Skeletal muscle satellite cell (primary cell): ENCODE results near the gene IRF2BP2.

ENCODE experiments used
- H3K27me3 ChIP-seq: 2 replicates; pipeline ENCODE4 v1.7.0; 2013; ENCODE audit warnings: low read length; ENCODE audit not compliant: control insufficient read depth, insufficient read depth
- H3K36me3 ChIP-seq: 2 replicates; pipeline ENCODE4 v1.7.0; 2013; ENCODE audit warnings: mild to moderate bottlenecking, control low read depth, low read length; ENCODE audit not compliant: insufficient read depth
- H3K4me1 ChIP-seq: 2 replicates; pipeline ENCODE4 v1.7.0; 2013; ENCODE audit warnings: low read length; ENCODE audit not compliant: control insufficient read depth, insufficient read depth
- H3K4me2 ChIP-seq: 2 replicates; pipeline ENCODE4 v1.7.0; 2013; ENCODE audit warnings: mild to moderate bottlenecking, low read length
- H3K4me3 ChIP-seq: 2 replicates; pipeline ENCODE4 v1.7.0; 2013; ENCODE audit warnings: low read length
- H3K9ac ChIP-seq: 2 replicates; pipeline ENCODE4 v1.7.0; 2013; ENCODE audit warnings: mild to moderate bottlenecking, low read depth, low read length, moderate library complexity
- H3K9me3 ChIP-seq: replicated peaks from 2 replicates; pipeline ENCODE4 v1.7.0; 2013; ENCODE audit warnings: mild to moderate bottlenecking, control low read depth, low read length

Gene IRF2BP2

GRCh38 chr1:234593771-234594504 is 16.0 kb downstream of the IRF2BP2 start:
- peaks cover 5% of the 10 kb centered on the region for H3K4me1 ChIP-seq
- no peak overlapping the region for H3K4me2 ChIP-seq
- no peak overlapping the region for H3K4me3 ChIP-seq
- H3K9ac ChIP-seq = no peak overlapping the region
- H3K27me3 ChIP-seq = no peaks in the 10 kb centered on the region
- no peaks in the 10 kb centered on the region for H3K36me3 ChIP-seq
- H3K9me3 ChIP-seq = no peaks in the 10 kb centered on the region

- Histone ChIP-seq H3K4me1 (no peaks in the 10 kb centered on the region), H3K4me2 (no peak overlapping the region), H3K9me3 (no peaks in the 10 kb centered on the region), H3K9ac (no peak overlapping the region), H3K36me3 (no peaks in the 10 kb centered on the region), H3K27me3 (no peaks in the 10 kb centered on the region), H3K4me3 (no peak overlapping the region)
Observed at GRCh38 chr1:234593109-234593508, 16.9 kb downstream of the IRF2BP2 start.

DNA sequence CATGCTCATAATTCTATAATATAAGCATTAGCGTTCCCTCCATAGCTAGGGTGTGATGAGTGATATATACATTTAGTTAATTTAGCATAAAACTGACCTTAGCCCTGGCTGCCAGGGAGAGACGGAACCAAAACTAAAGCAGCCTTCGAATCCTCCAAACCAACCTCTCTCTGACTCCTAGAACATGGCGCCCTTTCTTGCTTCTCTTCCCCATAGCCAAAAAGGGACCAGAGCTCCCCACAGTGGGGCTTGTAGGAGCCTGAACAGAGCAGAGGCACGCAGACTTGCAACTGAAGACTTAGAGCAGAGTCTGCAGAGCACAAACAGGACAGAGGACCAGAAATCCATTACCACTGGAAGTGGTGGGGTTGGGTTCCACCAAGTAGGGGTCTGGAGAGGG is 17.7 kb downstream of the IRF2BP2 start:
- Histone ChIP-seq H3K4me2 (no peak overlapping the region), H3K9me3 (no peaks in the 10 kb centered on the region), H3K9ac (no peak overlapping the region), H3K4me1 (no peaks in the 10 kb centered on the region), H3K36me3 (no peaks in the 10 kb centered on the region), H3K27me3 (no peaks in the 10 kb centered on the region), H3K4me3 (no peak overlapping the region)

DNA sequence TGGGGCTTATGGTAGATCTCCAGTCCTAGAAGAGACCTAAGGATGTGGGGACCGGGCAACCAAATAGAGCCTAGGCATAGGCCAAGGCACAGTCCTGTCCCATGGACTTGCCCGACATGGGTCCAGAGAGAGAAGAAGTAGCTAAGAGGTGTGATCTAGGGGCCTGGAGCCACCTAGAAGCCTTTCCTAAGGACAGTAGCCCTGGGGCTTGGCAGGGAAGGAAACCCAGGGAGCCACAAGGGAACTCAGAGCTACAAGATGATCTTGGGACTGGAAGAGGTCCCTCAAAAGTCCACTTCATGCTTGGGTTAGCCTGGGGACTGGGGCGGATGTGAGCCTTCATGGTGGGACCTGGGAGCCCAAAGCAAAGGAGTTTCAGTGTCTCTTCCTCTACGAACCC is 18.8 kb downstream of the IRF2BP2 start:
- no peaks in the 10 kb centered on the region for H3K36me3 ChIP-seq
- H3K4me2 ChIP-seq = no peak overlapping the region
- no peaks in the 10 kb centered on the region for H3K27me3 ChIP-seq
- H3K4me1 ChIP-seq = peaks cover 2% of the 10 kb centered on the region
- no peak overlapping the region for H3K4me3 ChIP-seq
- no peak overlapping the region for H3K9ac ChIP-seq
- H3K9me3 ChIP-seq = no peaks in the 10 kb centered on the region

DNA sequence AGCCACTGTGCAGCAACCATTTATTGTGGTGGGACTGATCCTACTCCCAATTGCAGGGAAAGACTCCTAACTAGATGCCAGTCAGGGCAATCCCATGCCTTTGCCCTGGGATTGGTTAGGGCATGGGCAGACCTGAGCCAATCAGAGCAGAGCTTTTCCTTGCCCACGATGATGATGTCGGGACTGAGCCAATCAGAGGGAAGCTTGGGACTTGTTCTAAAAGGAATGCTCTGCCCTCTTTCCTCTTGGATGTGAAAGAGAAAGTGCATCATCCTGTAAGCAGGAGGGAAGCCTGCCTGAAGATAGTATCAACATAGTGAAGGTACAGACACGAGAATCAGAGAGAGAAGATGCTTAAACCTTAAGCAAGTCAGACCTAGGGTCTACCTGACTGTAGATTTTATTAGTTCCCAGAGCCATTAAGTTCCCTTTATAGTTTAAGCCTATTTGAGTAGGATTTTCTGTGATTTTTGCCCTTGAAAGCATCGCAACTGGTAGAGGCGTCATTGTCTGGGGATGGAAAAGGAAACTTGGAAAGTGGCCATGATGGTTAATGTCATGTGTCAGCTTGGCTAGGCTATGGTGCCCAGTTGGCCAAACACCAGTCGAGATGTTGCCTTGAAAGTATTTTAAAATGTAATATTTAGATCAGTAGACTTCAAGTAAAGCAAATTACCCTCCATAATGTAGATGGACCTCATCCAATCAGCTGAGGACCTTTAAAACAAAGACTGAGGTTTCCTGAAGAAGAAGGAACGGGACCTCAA is 19.9 kb downstream of the IRF2BP2 start:
- no peak overlapping the region for H3K4me3 ChIP-seq
- no peaks in the 10 kb centered on the region for H3K9me3 ChIP-seq
- no peaks in the 10 kb centered on the region for H3K27me3 ChIP-seq
- peaks cover 13% of the 10 kb centered on the region for H3K4me1 ChIP-seq
- H3K4me2 ChIP-seq = no peak overlapping the region
- H3K36me3 ChIP-seq = no peaks in the 10 kb centered on the region
- H3K9ac ChIP-seq = no peak overlapping the region

DNA sequence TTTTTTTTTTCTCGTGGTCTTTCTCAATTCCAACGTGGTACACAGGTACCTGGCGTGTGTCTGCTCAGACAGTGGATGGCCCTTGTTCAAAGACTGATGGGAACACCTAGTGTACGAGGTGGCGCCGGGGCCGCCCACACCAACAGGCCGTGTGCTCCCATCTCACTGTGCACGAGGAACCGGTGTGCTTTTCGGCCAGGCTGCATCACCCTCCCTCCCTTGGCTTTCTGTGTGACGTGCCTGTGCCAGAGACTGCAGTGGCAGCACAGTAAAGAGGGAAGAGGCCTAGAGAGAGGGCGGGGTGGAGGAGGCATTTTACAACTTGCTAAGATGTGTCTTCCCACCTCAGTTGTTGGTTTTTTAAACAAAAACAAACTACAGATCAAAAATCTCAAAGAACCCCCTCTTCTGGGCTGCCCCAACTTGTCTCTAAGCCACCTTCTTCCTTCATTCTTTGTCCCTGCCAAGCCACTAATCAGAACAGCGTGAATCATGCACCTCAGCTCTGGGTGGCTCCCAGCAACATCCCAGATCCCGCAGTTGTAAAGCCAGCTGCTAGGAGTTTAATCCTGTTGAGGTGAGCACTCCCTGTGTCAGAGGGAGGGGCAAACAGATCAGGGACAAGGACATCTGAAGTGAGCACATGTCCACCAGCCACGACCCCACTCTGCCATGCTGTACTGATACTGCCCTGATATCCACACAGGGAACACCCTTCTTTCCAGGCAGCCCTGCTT is 20.7 kb downstream of the IRF2BP2 start:
- H3K36me3 ChIP-seq = no peaks in the 10 kb centered on the region
- no peak overlapping the region for H3K4me2 ChIP-seq
- H3K9me3 ChIP-seq = no peaks in the 10 kb centered on the region
- no peaks in the 10 kb centered on the region for H3K27me3 ChIP-seq
- peaks cover 16% of the 10 kb centered on the region for H3K4me1 ChIP-seq
- no peak overlapping the region for H3K9ac ChIP-seq
- H3K4me3 ChIP-seq = no peak overlapping the region

DNA sequence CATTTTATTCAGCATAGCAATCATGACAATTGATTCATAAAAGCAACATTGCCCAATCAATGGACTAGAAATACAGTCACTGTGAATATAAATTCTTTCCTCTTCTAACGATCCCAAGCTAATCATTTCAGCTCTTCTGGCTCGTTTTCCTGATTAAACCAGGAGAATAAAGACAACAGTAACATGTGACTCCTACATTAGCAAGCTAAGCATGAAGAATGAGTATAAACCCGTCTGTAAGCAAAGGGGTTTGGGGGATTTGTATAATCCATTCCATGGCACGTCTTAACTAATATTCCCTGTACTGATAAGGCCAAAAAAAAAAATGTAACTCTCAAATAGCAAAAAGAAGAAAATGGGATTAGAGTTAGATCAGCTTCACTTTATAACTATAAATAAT is 21.6 kb downstream of the IRF2BP2 start:
- Histone ChIP-seq H3K4me3 (no peak overlapping the region), H3K9me3 (no peaks in the 10 kb centered on the region), H3K36me3 (no peaks in the 10 kb centered on the region), H3K27me3 (no peaks in the 10 kb centered on the region), H3K4me2 (no peak overlapping the region), H3K9ac (no peak overlapping the region), H3K4me1 (peaks cover 16% of the 10 kb centered on the region)

- Histone ChIP-seq H3K36me3 (no peaks in the 10 kb centered on the region), H3K4me2 (no peak overlapping the region), H3K4me3 (no peak overlapping the region), H3K9me3 (no peaks in the 10 kb centered on the region), H3K27me3 (no peaks in the 10 kb centered on the region), H3K4me1 (peaks cover 16% of the 10 kb centered on the region), H3K9ac (no peak overlapping the region)
Observed at GRCh38 chr1:234586892-234587485, 23.0 kb downstream of the IRF2BP2 start.

DNA sequence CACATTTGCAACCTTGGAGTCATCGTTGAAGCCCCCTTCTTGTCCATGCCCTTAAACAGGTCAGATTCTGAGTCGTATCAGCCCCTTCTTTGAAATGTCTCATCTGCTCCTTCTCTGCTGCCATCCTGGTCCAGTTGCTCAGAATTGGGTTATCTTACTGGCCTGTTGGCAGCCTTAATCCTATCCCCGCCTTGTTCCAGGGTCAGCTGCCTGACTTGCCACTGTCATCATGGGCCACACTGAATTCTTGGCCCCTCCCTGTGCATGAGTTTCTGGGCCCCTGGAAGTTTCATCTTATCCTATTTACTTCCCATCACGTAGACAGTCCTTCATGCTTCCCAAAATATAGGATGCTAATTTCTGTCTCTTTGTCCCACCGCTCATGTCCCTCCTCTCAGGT is 23.7 kb downstream of the IRF2BP2 start:
- peaks cover 16% of the 10 kb centered on the region for H3K4me1 ChIP-seq
- H3K4me2 ChIP-seq = peak overlapping the region; percentile 5
- no peaks in the 10 kb centered on the region for H3K27me3 ChIP-seq
- no peaks in the 10 kb centered on the region for H3K36me3 ChIP-seq
- H3K9ac ChIP-seq = no peak overlapping the region
- no peaks in the 10 kb centered on the region for H3K9me3 ChIP-seq
- no peak overlapping the region for H3K4me3 ChIP-seq

DNA sequence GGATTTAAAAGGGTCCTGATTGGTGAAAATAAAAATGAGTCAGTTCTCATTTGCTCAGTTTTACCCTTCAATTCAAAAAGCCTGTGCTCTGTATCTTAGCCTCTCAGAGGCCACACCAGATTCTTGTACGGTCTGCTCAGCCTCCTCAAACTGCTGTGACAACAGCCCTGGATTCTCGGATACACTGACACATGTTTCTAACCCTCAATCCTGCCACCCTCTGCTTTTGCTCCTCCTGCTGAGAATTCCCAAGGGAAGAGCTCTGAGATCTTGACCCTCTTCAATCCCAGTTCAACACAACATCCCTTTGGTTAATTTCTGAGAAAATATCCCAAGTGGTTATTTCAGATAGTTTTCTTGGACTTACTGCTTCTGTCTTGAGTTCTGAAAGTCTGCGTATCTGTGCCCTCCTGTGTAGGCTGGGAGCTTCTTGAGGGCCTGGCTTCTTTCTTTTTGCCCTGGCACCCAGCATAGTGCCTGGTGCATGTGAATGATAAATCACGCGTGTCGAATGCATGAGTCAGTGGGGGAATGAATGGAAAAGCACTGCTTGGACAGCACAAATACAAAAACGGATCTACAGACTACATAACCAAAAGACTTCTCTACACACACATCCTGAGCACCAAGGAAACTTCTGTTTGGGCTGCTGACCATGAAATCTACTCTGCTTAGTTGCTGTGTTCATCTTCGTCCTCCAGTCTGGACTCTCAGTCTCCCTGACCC is 24.5 kb downstream of the IRF2BP2 start:
- H3K4me1 ChIP-seq = peaks cover 16% of the 10 kb centered on the region
- H3K9me3 ChIP-seq = no peaks in the 10 kb centered on the region
- H3K4me2 ChIP-seq = peak overlapping the region; percentile 5
- peak overlapping the region; percentile 8 for H3K9ac ChIP-seq
- no peaks in the 10 kb centered on the region for H3K36me3 ChIP-seq
- H3K4me3 ChIP-seq = no peak overlapping the region
- no peaks in the 10 kb centered on the region for H3K27me3 ChIP-seq

DNA sequence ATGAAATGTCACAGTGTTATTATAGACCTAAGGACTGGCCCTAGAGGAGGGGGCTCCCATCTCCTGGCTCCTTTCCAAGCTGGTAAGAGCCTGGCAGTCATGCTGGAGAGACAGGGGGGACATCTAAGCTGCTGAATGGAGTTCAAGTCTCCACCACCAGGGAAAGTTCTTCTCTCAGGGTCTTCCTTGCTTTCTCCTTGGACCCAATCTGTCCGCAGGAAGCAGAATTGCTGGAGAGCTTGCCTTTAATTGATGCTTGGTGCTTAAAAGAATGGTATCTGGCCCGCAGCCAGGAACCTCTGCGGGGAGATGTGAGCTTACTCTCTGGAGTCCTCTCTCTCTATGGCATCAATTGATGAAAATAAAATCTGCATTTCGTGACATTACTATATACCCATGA is 25.1 kb downstream of the IRF2BP2 start:
- Histone ChIP-seq H3K4me3 (no peak overlapping the region), H3K9me3 (no peaks in the 10 kb centered on the region), H3K4me1 (peaks cover 16% of the 10 kb centered on the region), H3K36me3 (no peaks in the 10 kb centered on the region), H3K27me3 (no peaks in the 10 kb centered on the region), H3K4me2 (peak overlapping the region; percentile 5), H3K9ac (no peak overlapping the region)
